T47D (cell line): Measurements from ENCODE around the gene PER3.

Experiments used
- DNase-seq, 2 experiments: peaks; one replicate each; pipeline versions ENCODE4 v3.0.0 to v3.0.0-alpha.2; 2011 to 2012; ENCODE audit warnings: low read depth in 1 of 2, low spot score in 1 of 2
- JUND ChIP-seq: IDR thresholded peaks from 2 replicates; pipeline ENCODE4 v1.6.1; 2012; ENCODE audit warnings: low read depth
- in situ Hi-C: cut with HindIII; loops from 2 replicates; pipeline ENCODE4 v1.10.0; 2016; ENCODE audit warnings: low sequenced_read_pairs, low pct_unique_long_range_greater_than_20kb

PER3 gene

DNA sequence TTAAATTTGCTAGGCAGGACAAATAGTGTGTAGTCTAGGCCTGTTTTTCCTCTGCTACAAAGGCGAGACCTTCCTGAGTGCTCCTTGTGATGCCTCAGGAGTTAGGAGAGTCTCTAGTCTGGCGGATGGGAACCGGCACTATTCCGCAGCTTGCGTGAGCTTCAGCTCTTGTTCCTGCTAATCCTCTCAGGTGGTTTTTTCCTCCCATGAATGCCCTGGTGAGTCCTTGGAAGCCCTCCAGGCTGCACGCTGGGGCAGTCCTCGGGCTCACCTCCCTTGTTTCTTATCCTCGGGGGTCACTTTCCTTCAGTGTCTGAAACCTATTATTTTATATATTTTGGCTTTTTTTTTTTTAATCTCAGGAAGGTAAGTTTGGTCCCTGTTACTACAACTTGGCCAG is 40.6 kb downstream of the PER3 start:
- in situ Hi-C loops = no loop called here

GRCh38 chr1:7826363-7826762 is 42.3 kb downstream of the PER3 start:
- no peak for TF ChIP-seq JUND
- in situ Hi-C loops = no loop called here
- DNase-seq = no peak

More for the DNA sequence above, 40.6 kb downstream of the PER3 start:
- DNase-seq = no peak
- no peak for TF ChIP-seq JUND

- no peak for TF ChIP-seq JUND
- in situ Hi-C loops = no loop called here
- DNase-seq = no peak
These were observed 43.2 kb downstream of the PER3 start for GRCh38 chr1:7827126-7827955.

- no peak for DNase-seq
- in situ Hi-C loops = no loop called here
- TF ChIP-seq JUND = no peak
These were observed 47.4 kb downstream of the PER3 start for GRCh38 chr1:7831458-7831857.

DNA sequence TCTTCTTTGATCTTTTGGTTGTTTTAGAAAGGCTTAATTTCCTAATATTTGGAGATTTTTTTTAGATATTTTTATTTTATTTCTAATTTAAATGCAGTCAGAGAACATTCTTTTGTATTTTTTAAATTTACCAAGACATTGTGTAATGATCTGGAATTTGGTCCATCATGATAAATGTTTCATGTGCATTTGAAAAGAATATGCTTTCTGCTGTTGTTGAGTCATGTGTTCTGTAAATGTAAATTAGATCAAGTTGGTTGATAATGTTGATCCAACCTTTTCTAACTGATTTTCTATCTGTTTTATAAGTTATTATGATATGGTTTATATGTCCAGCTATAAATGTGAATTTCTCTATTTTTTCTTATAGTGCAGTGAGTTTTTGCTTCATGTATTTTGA is 48.9 kb downstream of the PER3 start:
- no peak for DNase-seq
- no peak for TF ChIP-seq JUND
- in situ Hi-C loops = no loop called here

DNA sequence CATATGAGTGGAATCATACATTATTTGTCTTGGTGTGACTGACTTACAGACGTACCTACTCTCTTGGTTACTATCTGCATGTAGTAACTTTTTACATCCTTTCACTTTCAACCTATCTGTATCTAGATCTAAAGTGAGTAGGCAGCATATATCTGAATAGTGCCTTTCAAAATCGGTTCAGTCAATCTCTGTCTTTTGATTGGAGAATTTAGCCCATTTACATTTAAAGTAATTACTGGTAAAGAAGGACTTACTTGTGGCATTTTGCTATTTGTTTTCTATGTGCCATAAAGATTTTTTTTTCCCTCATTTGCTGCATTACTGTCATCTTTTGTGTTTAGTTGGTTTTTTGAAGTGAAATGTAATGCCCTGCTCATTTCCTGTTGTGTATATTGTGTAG is 54.6 kb downstream of the PER3 start:
- in situ Hi-C loops = no loop called here
- no peak for TF ChIP-seq JUND
- DNase-seq = no peak

- TF ChIP-seq JUND = no peak
- DNase-seq = no peak
- in situ Hi-C loops = no loop called here
These were observed 55.4 kb downstream of the PER3 start for GRCh38 chr1:7839526-7839925.

GRCh38 chr1:7842517-7842916 is 58.4 kb downstream of the PER3 start:
- DNase-seq = no peak
- in situ Hi-C loops = no loop called here
- no peak for TF ChIP-seq JUND

- in situ Hi-C loops = no loop called here
- no peak for DNase-seq
- no peak for TF ChIP-seq JUND
These were observed 61.7 kb downstream of the PER3 start for GRCh38 chr1:7845761-7846160.

GRCh38 chr1:7846656-7847055 is 62.6 kb downstream of the PER3 start:
- in situ Hi-C loops = no loop called here
- DNase-seq = no peak
- TF ChIP-seq JUND = no peak

- in situ Hi-C loops = no loop called here
These were observed 63.5 kb downstream of the PER3 start for GRCh38 chr1:7847599-7847998.

GRCh38 chr1:7850786-7851185 is 66.7 kb downstream of the PER3 start:
- no peak for TF ChIP-seq JUND
- no peak for DNase-seq
- in situ Hi-C loops = no loop called here

More at GRCh38 chr1:7847599-7847998, 63.5 kb downstream of the PER3 start:
- DNase-seq = no peak
- no peak for TF ChIP-seq JUND

- in situ Hi-C loops = no loop called here
- DNase-seq = no peak
- no peak for TF ChIP-seq JUND
These were observed 69.0 kb downstream of the PER3 start, which contains the start of gene UTS2 for GRCh38 chr1:7852804-7853683. TSS of gene UTS2 (minus strand) at chr1:7853065. CDS start at chr1:7853003, 62 bp downstream.
